SK-N-SH treated with all-trans-retinoic acid at 6 μM for 48 hours (cell line): Measurements from ENCODE around the gene AVEN.
A peak's percentile ranks its signal among the peaks of the same experiment; 100 is the strongest.

Experiments used
- ATAC-seq: fragments of 200-7000 bp; cut with Tn5 transposase; 3 replicates; pipeline ENCODE4 v1.9.1; 2020; ENCODE audit warnings: mild to moderate bottlenecking, moderate library complexity
- ARNTL ChIP-seq: fragments of 450-650 bp; formaldehyde crosslinking; IDR thresholded peaks from 2 replicates; pipeline ENCODE4 v1.5.0; 2020; ENCODE audit warnings: low read depth, mild to moderate bottlenecking, moderate library complexity, borderline replicate concordance
- CSDC2 ChIP-seq: fragments of 250-450 bp; sonication (Bioruptor Pico); IDR thresholded peaks from 2 replicates; pipeline ENCODE4 v1.5.0; 2020; ENCODE audit warnings: mild to moderate bottlenecking, moderate library complexity
- GLIS3 ChIP-seq: fragments of 250-450 bp; sonication (Bioruptor Pico); IDR thresholded peaks from 2 replicates; pipeline ENCODE4 v1.5.0; 2020; ENCODE audit warnings: mild to moderate bottlenecking, moderate library complexity
- ISL1 ChIP-seq: fragments of 250-450 bp; sonication (Bioruptor Pico); IDR thresholded peaks from 2 replicates; pipeline ENCODE4 v2.1.2; 2022; ENCODE audit warnings: mild to moderate bottlenecking, moderate library complexity
- PPARA ChIP-seq: fragments of 250-450 bp; sonication (Bioruptor Pico); IDR thresholded peaks from 2 replicates; pipeline ENCODE4 v1.5.0; 2020; ENCODE audit warnings: mild to moderate bottlenecking, borderline replicate concordance
- SNAI2 ChIP-seq: fragments of 250-450 bp; sonication (Bioruptor Pico); IDR thresholded peaks from 2 replicates; pipeline ENCODE4 v1.5.0; 2020; ENCODE audit warnings: mild to moderate bottlenecking, moderate library complexity
- TOX ChIP-seq: fragments of 250-450 bp; sonication (Bioruptor Pico); IDR thresholded peaks from 2 replicates; pipeline ENCODE4 v1.8.0; 2021; ENCODE audit warnings: mild to moderate bottlenecking, moderate library complexity, borderline replicate concordance
- ZC3H10 ChIP-seq: fragments of 250-450 bp; sonication (Bioruptor Pico); IDR thresholded peaks from 2 replicates; pipeline ENCODE4 v1.5.1; 2021; ENCODE audit warnings: mild to moderate bottlenecking, moderate library complexity
- ZFP3 ChIP-seq: fragments of 250-450 bp; sonication (Bioruptor Pico); IDR thresholded peaks from 2 replicates; pipeline ENCODE4 v1.5.0; 2020; ENCODE audit warnings: mild to moderate bottlenecking, moderate library complexity
- ZFP30 ChIP-seq: fragments of 450-650 bp; formaldehyde crosslinking; IDR thresholded peaks from 2 replicates; pipeline ENCODE4 v1.5.0; 2022; ENCODE audit warnings: mild to moderate bottlenecking, moderate library complexity
- TF ChIP-seq, protein P1 (sequence below): fragments of 250-450 bp; sonication (Bioruptor Pico); IDR thresholded peaks from 2 replicates; pipeline ENCODE4 v1.5.0; 2020; ENCODE audit warnings: mild to moderate bottlenecking, moderate library complexity
- TF ChIP-seq, protein P2 (sequence below): fragments of 250-450 bp; sonication (Bioruptor Pico); IDR thresholded peaks from 2 replicates; pipeline ENCODE4 v1.8.0; 2021; ENCODE audit warnings: low read depth, mild to moderate bottlenecking, moderate library complexity, borderline replicate concordance
- TF ChIP-seq, protein P3 (sequence below): fragments of 250-450 bp; sonication (Bioruptor Pico); IDR thresholded peaks from 2 replicates; pipeline ENCODE4 v1.5.1; 2020; ENCODE audit warnings: low read depth, mild to moderate bottlenecking, moderate library complexity
- TF ChIP-seq, protein P4 (sequence below): fragments of 250-450 bp; sonication (Bioruptor Pico); IDR thresholded peaks from 2 replicates; pipeline ENCODE4 v1.8.0; 2020; ENCODE audit warnings: mild to moderate bottlenecking, moderate library complexity, borderline replicate concordance

Gene AVEN

DNA sequence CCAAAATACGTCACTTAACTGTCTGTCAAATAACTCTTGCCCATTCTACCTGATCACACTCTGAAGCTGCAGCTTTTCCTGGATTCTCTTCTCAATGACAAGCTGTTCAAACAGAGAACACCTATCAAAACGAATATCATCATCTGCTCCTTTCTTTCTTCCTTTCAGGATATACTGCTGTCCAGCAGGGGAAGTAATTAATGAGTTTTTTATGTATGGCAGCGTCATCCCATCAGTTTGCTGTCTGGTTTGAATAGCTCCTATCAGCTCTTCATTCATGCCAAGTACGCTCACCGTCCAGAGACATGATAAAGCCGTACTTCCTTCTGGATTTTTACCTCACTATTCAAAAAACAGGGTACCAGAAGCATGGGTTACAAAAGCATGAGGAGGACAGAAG, 70.8 kb downstream of the AVEN start, which contains the start of gene CHRM5 (continued):
- TF ChIP-seq, protein P1, sequence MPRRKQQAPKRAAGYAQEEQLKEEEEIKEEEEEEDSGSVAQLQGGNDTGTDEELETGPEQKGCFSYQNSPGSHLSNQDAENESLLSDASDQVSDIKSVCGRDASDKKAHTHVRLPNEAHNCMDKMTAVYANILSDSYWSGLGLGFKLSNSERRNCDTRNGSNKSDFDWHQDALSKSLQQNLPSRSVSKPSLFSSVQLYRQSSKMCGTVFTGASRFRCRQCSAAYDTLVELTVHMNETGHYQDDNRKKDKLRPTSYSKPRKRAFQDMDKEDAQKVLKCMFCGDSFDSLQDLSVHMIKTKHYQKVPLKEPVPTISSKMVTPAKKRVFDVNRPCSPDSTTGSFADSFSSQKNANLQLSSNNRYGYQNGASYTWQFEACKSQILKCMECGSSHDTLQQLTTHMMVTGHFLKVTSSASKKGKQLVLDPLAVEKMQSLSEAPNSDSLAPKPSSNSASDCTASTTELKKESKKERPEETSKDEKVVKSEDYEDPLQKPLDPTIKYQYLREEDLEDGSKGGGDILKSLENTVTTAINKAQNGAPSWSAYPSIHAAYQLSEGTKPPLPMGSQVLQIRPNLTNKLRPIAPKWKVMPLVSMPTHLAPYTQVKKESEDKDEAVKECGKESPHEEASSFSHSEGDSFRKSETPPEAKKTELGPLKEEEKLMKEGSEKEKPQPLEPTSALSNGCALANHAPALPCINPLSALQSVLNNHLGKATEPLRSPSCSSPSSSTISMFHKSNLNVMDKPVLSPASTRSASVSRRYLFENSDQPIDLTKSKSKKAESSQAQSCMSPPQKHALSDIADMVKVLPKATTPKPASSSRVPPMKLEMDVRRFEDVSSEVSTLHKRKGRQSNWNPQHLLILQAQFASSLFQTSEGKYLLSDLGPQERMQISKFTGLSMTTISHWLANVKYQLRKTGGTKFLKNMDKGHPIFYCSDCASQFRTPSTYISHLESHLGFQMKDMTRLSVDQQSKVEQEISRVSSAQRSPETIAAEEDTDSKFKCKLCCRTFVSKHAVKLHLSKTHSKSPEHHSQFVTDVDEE (CRISPR knock-in tag), result no peak

DNA sequence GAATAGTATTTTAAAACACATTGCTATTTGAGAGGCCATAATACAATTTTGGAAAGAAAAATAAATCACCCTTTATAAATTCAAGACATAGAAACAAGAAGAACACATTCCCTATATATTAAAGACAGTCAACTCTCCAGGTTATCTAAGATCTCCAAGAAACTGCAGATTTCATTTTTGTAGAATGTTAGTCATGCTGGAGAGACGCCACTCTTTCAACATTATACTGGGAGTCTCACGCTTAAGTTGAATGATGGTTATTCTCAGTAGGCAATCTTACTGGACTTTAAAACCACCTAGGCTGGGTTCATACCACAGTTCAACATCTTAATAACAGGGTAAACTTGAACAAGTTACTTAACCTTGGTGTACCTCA, 74.4 kb downstream of the AVEN start:
- ATAC-seq, result no peak; the same call in 2 of the 3 replicates
- no peak for TF ChIP-seq ZFP30
- TF ChIP-seq GLIS3 (CRISPR knock-in tag), result no peak
- peak; percentile 65 for TF ChIP-seq ISL1
- TF ChIP-seq, protein P1 (CRISPR knock-in tag), result no peak

DNA sequence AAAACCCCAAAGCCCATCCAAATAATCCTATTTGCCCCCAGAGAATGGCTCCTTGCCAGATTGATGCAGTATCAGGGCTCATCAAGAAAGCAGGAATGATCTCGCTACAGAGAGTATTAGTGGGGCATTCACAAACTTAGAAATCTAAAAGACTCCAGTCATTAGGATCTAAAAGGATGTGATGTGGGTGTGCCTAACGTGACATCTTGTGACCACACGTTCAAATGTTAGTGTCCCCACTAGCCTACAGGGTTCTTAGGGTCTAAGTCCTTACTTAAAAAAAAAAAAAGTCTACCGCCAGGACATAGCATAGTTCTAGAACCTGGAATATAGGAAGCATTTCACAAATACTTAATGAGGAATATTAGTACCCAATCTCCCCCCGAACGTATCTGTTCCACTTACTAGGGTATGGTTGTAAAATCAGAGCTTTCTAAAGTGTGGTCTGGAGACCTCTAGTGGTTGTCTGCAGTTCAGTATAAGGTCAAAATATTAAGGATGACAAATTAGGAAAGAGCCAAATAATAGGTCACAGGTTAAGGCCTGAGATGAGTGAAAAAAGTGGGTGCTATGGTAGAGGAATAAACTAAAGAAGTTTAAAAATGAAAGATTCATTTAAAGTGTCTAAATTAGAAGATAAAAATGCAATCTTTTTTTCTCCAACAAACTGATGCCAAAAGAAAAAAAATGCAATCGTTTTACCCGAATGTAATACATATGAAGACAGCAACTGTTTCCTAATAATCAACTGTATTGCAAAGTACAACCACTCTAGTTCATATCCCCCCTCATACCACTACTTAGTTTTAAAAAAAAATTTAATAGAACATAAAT, 75.0 kb downstream of the AVEN start:
- TF ChIP-seq, protein P1 (CRISPR knock-in tag), result no peak
- TF ChIP-seq, protein P2, sequence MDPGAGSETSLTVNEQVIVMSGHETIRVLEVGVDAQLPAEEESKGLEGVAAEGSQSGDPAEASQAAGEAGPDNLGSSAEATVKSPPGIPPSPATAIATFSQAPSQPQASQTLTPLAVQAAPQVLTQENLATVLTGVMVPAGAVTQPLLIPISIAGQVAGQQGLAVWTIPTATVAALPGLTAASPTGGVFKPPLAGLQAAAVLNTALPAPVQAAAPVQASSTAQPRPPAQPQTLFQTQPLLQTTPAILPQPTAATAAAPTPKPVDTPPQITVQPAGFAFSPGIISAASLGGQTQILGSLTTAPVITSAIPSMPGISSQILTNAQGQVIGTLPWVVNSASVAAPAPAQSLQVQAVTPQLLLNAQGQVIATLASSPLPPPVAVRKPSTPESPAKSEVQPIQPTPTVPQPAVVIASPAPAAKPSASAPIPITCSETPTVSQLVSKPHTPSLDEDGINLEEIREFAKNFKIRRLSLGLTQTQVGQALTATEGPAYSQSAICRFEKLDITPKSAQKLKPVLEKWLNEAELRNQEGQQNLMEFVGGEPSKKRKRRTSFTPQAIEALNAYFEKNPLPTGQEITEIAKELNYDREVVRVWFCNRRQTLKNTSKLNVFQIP (CRISPR knock-in tag), result no peak
- no peak for TF ChIP-seq ZC3H10
- no peak for TF ChIP-seq ZFP3 (CRISPR knock-in tag)
- no peak for TF ChIP-seq ISL1
- TF ChIP-seq PPARA (CRISPR knock-in tag), result no peak
- TF ChIP-seq TOX (CRISPR knock-in tag), result no peak
- peak; percentile 88 for ATAC-seq

DNA sequence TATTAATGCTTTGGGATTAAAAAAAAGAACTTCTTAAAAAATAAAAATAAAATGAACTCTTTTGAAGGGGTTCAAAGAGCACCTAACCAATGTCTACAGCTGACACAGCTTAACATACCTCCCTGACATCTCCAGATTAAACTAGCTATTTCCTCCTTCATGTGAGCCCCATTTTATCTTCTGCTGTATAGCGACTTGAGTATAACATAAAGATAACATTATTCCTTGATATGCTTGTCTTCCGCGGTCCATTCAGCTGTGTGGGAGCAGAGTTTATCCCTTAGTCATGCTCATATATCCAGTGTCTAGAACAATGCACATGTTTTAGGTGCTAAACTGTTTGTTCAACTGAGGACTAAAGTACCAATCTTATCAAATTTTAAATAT, 78.5 kb downstream of the AVEN start:
- no peak for ATAC-seq
- TF ChIP-seq, protein P1 (CRISPR knock-in tag), result no peak
- TF ChIP-seq ZFP3 (CRISPR knock-in tag) (no peak), CSDC2 (no peak), PPARA (CRISPR knock-in tag) (no peak), SNAI2 (no peak), ARNTL (CRISPR knock-in tag) (no peak)
- TF ChIP-seq, protein P3, sequence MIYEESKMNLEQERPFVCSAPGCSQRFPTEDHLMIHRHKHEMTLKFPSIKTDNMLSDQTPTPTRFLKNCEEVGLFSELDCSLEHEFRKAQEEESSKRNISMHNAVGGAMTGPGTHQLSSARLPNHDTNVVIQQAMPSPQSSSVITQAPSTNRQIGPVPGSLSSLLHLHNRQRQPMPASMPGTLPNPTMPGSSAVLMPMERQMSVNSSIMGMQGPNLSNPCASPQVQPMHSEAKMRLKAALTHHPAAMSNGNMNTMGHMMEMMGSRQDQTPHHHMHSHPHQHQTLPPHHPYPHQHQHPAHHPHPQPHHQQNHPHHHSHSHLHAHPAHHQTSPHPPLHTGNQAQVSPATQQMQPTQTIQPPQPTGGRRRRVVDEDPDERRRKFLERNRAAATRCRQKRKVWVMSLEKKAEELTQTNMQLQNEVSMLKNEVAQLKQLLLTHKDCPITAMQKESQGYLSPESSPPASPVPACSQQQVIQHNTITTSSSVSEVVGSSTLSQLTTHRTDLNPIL (CRISPR knock-in tag), result no peak
- TF ChIP-seq, protein P4, sequence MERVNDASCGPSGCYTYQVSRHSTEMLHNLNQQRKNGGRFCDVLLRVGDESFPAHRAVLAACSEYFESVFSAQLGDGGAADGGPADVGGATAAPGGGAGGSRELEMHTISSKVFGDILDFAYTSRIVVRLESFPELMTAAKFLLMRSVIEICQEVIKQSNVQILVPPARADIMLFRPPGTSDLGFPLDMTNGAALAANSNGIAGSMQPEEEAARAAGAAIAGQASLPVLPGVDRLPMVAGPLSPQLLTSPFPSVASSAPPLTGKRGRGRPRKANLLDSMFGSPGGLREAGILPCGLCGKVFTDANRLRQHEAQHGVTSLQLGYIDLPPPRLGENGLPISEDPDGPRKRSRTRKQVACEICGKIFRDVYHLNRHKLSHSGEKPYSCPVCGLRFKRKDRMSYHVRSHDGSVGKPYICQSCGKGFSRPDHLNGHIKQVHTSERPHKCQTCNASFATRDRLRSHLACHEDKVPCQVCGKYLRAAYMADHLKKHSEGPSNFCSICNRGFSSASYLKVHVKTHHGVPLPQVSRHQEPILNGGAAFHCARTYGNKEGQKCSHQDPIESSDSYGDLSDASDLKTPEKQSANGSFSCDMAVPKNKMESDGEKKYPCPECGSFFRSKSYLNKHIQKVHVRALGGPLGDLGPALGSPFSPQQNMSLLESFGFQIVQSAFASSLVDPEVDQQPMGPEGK (CRISPR knock-in tag), result no peak
